ENCODE data around the gene CDC42EP1. TPM values are rescaled to one million over a fixed set of nuclear protein-coding genes. Genes with fewer than 3 reads are reported as not detected.

Gene CDC42EP1
- total and polyA plus RNA-seq, 2 donors (not counting 1 experiment from before 2014, with no cell fraction given) = 0.22 TPM; not detected in 1

- Histone ChIP-seq H3K9ac (ENCODE audit: low read length) (no peak overlapping the region), H3K27ac (ENCODE audit: low read length in 2 of 2) (no peak overlapping the region), H3K36me3 (replicated peaks in 1 of 2; ENCODE audit: control extremely low read depth in 1 of 2, control insufficient read depth in 1 of 2, extremely low read depth in 1 of 2, insufficient read depth in 2 of 2, low read length in 1 of 2) (no peaks in the 10 kb centered on the region), H2AFZ (ENCODE audit: insufficient read depth, low read depth, low read length, poor library complexity, severe bottlenecking) (no peak overlapping the region), H3K9me3 (ENCODE audit: control extremely low read depth in 1 of 3, control insufficient read depth in 2 of 3, insufficient read depth in 1 of 3, low read length in 2 of 3) (peaks cover 0 to 5% (median 0%) of the 10 kb centered on the region in 3 donors), H3K4me2 (replicated peaks; ENCODE audit: low read depth, low read length, poor library complexity, severe bottlenecking) (no peak overlapping the region), H4K20me1 (ENCODE audit: control insufficient read depth, insufficient read depth, low read length, poor library complexity, severe bottlenecking) (no peaks in the 10 kb centered on the region), H3K27me3 (replicated peaks in 1 of 4; ENCODE audit: control extremely low read depth in 1 of 4, control insufficient read depth in 3 of 4, insufficient read depth in 4 of 4, low read length in 3 of 4) (peaks cover 0 to 34% (median 8%) of the 10 kb centered on the region in 4 experiments), H3K4me1 (ENCODE audit: control insufficient read depth in 2 of 2, insufficient read depth in 2 of 2, low read length in 2 of 2) (peaks cover 5 to 10% of the 10 kb centered on the region in 2 donors), H3K4me3 (ENCODE audit: control extremely low read depth in 1 of 5, extremely low read depth in 1 of 5, insufficient read depth in 1 of 5, low read depth in 2 of 5, low read length in 4 of 5) (no peak overlapping the region), H3K79me2 (ENCODE audit: control insufficient read depth, insufficient read depth, low read length) (no peaks in the 10 kb centered on the region)
- ChIA-PET CTCF (no interaction called here), POLR2A (no interaction called here)
- DNase-seq = no peak
- ATAC-seq (ENCODE audit: low read depth) = no peak
- no peaks in the 10 kb centered on the region for H3K9me3 Mint-ChIP-seq (ENCODE audit: insufficient read depth)
- WGBS (ENCODE audit: insufficient coverage) = 95% methylated on average over 23 of the region's 23 CpGs
- H3K4me3 Mint-ChIP-seq = no peak overlapping the region
- peaks cover 6% of the 10 kb centered on the region for H3K4me1 Mint-ChIP-seq
- peaks cover 32% of the 10 kb centered on the region for H3K27me3 Mint-ChIP-seq
- intact Hi-C loops (cut with micrococcal nuclease) = no loop called here
- no peak overlapping the region for H3K27ac Mint-ChIP-seq
- TF ChIP-seq EZH2 (IDR thresholded peaks at IDR 0.05; ENCODE audit: borderline replicate concordance, insufficient read depth, low read depth, low read length, poor library complexity, severe bottlenecking) (no peak), CTCF (IDR thresholded peaks at IDR 0.05) (no peak)
Observed at GRCh38 chr22:37515901-37516300, 44.4 kb upstream of the CDC42EP1 start.

- H2AFZ ChIP-seq (ENCODE audit: insufficient read depth, low read depth, low read length, poor library complexity, severe bottlenecking) = no peak overlapping the region
- no peak overlapping the region for H3K27ac ChIP-seq (ENCODE audit: low read length in 2 of 2)
- H3K4me2 ChIP-seq (replicated peaks; ENCODE audit: low read depth, low read length, poor library complexity, severe bottlenecking) = no peak overlapping the region
- Mint-ChIP-seq H3K4me1 (peaks cover 6% of the 10 kb centered on the region), H3K27me3 (peaks cover 37% of the 10 kb centered on the region), H3K4me3 (no peak overlapping the region), H3K27ac (no peak overlapping the region), H3K9me3 (ENCODE audit: insufficient read depth) (no peaks in the 10 kb centered on the region)
- no peak overlapping the region for H3K9ac ChIP-seq (ENCODE audit: low read length)
- WGBS (ENCODE audit: insufficient coverage) = no CpG with 5 or more reads among the region's 1 CpG
- H3K4me3 ChIP-seq (ENCODE audit: control extremely low read depth in 1 of 5, extremely low read depth in 1 of 5, insufficient read depth in 1 of 5, low read depth in 2 of 5, low read length in 4 of 5) = no peak overlapping the region
- CTCF ChIA-PET = no interaction called here
- TF ChIP-seq CTCF (IDR thresholded peaks at IDR 0.05) (no peak), EZH2 (IDR thresholded peaks at IDR 0.05; ENCODE audit: borderline replicate concordance, insufficient read depth, low read depth, low read length, poor library complexity, severe bottlenecking) (no peak)
- intact Hi-C loops (cut with micrococcal nuclease) = no loop called here
- POLR2A ChIA-PET = no interaction called here
- no peaks in the 10 kb centered on the region for H3K36me3 ChIP-seq (replicated peaks in 1 of 2; ENCODE audit: control extremely low read depth in 1 of 2, control insufficient read depth in 1 of 2, extremely low read depth in 1 of 2, insufficient read depth in 2 of 2, low read length in 1 of 2)
- peaks cover 5 to 10% of the 10 kb centered on the region in 2 donors for H3K4me1 ChIP-seq (ENCODE audit: control insufficient read depth in 2 of 2, insufficient read depth in 2 of 2, low read length in 2 of 2)
- no peaks in the 10 kb centered on the region for H4K20me1 ChIP-seq (ENCODE audit: control insufficient read depth, insufficient read depth, low read length, poor library complexity, severe bottlenecking)
- H3K27me3 ChIP-seq (replicated peaks in 1 of 4; ENCODE audit: control extremely low read depth in 1 of 4, control insufficient read depth in 3 of 4, insufficient read depth in 4 of 4, low read length in 3 of 4) = peaks cover 0 to 40% (median 12%) of the 10 kb centered on the region in 4 experiments
- DNase-seq (no peak), ATAC-seq (ENCODE audit: low read depth) (no peak)
- no peaks in the 10 kb centered on the region for H3K79me2 ChIP-seq (ENCODE audit: control insufficient read depth, insufficient read depth, low read length)
- peaks cover 0 to 5% (median 0%) of the 10 kb centered on the region in 3 donors for H3K9me3 ChIP-seq (ENCODE audit: control extremely low read depth in 1 of 3, control insufficient read depth in 2 of 3, insufficient read depth in 1 of 3, low read length in 2 of 3)
Observed at GRCh38 chr22:37516456-37516855, 43.8 kb upstream of the CDC42EP1 start.
